ENCODE results near the gene RAB6B.

RAB6B gene

DNA sequence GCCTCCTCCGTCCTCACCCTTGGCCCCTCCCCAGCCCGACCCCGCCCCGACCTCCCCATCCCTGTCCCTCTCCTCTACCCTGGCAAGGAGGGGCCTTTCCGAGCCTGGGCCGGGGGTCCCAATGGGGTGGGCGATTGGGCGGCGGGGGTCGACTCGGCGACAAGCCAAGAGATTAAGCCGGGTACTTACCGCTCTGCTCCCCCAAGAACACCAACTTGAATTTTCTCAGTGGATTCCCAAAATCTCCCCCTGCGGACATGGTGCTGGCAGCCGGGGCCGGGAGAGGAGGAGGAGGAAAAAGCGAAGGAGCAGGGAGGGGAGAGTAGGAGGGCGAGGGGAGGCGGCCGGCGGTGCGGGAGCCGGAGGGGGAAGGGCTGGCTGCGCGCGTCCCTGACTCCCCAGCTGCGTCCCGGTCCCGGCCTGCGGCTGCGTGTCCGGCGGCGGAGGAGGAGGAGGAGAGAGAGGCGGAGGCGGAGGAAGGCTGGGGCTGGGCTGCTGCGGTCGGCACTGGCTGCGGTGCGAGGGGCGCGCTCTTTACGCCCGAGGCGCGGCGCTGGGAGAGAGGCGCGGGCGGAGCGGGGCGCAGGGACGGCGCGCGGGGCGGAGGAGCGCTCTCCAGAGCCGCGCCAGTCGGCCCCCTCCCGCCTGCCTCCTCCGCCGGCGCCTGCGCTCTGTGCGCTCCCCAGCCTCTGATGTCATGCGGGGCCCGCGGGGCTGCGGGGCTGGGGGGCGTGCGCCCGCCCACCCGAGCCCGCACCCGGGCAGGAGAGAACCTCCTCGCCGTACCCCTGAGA, at the start of gene RAB6B:
Gene RAB6B, minus strand, starts transcription at position 675 of the 794 bp plus-strand sequence. Its CDS starts 416 bp downstream, at position 259.
- no peak for FAIRE-seq

DNA sequence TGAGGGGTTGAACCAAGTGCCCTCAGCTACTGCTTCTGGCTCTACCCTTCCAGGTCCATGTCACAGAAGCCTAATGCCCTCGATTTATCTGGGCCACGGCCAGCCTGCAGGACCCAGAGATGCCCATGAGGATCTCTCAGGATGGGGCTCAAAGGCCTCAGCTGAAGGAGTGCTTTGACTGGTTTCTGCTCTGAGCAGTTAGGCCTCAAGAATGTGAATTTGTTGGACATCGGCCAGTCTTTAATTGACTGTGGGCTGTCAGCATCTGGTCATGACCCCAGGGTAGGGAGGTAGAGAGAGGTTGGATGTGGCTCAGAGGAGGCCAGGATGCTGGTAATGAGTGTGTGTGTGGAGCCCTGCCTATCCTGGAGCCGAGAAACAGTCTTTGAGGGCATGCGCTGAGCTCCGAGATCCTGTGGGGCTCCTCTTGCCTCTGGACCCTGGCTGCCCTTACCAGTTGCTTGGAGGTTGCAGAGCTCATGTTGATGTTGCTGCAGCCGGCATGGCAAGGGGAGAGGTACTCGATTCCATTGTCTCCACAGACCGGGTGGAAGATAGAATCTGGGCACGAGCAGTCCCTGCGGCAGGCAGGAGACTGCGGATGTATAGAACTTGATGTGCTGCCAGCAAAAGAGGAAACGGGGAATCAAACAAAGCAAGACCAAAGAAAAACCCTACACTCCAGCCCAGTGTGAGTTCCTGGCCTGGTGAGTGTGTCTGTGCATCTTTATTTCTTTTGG, 49.1 kb upstream of the RAB6B start:
- FAIRE-seq, result no peak

DNA sequence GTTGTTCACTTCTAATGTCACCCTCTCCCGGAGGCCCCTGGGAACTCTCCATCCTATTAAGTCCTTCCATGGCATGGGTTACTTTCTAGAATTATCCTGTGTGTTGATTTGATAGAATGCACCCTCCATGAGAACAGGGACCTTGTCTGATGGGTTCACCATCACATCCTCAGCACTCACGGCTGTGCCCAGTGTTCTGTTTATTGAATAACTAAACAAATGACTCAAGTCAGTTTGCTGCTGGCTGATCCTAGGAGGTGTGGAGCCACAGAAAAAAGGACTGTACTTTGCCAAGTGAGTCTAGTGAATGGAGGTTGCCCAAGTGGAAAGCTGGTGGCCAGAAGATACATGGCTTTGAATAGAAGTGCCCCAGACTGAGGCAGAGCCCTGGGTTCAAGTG, 48.5 kb upstream of the RAB6B start:
- no peak for FAIRE-seq

DNA sequence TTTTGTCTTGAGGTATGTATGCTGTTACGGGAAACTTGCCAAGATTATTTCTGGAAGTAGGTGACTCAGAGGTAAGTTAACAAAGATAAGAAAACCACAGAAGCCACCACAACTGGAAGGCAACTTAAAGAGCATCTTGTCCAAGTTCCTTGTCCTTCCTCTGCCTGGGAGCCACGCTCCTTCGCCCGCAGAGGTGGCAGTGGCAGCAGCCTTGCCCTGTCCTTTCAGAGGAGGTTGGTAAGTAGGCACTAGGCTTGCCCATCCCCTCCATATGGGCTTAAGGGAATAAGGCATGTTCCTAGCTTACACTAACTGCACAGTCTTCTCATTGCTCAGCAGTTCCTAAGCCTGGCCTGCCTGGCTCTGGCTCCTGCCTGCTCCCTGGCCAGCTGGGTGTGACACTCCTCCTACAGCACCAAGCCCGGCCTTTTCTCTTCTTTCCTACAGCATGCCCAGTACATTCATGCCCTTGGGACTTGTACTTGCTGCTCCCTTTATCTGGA, 48.0 kb upstream of the RAB6B start:
- no peak for FAIRE-seq

DNA sequence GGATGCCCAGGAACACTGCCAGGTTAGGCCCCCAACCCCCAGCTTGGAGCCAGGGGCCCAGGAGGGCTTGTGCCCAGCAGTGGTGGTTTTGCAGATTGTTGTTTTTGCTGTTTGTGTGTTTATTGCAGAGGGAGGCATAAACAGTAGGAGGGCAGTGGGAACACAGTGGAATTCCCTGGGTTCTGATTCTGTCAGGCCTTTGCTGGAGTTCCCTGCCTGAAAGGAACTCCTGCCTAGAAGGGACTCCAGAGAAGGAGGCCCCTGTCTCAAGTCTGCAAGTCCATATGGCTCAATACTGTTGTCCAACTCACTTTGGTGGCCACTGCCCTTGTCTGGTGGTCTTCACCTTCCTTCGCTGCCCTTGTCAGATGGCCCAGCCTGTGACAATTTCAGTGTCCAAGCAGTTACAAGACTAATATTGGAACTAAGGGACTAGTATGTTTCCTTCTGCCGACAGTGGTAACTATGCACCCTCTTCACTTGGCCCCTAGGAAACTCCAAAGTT, 47.4 kb upstream of the RAB6B start:
- no peak for FAIRE-seq

DNA sequence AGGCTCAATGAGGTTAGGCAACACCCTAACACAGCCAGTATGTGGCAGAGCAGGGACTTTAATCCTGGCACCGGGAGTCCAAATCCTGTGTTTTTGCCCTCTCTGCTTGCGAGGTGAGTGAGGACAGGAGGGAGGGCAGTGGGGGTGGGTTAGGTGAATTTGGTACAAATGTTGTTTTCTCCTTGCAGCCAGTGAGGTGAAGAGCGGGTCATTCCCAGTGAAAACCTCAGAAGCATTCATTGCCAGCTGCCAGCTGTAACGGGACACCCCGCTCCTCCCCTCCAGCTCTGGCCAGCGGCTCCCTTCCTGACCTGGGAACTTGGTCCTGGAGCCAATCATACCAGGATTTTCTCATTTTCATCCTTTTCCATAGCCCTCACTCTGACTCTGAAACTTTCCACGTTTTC, 45.7 kb upstream of the RAB6B start:
- no peak for FAIRE-seq

DNA sequence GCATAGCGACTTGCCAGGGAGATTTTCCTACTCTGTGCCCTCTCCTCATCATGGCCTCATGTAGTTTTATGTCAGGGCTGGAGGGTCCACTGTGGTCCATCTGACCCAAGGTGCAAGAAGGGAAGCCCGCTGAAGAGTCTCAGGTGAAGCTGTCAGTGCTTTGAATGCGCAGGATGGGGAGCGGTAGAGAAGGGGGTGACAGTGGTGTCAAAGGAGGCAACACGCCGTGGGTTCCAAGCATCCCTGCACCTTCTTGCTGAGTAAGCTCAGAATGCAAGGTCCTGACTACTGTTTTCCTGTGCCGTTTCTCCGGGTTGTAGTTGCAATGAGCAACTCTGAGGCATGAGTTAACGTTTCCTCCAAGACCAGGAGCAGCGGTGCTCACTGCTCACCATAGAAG, 44.9 kb upstream of the RAB6B start:
- FAIRE-seq, result no peak

DNA sequence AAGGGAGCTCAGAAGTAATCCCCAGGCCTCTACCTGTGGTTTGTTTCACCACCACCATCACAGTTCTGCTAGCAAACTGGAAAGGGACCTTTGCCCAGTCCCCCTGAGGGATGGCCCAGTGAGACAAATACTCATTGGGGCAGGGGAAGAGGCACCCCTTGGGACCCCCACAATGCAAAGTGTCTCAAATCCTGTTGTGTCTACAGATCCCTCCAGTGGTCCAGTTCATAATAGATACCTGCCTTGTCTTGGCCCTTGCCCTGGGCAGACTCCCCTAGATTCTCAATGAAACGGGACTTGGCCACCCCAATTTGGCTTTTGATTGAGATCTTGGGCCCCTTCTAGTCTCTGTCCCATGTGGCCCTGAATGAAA, 43.8 kb upstream of the RAB6B start:
- no peak for FAIRE-seq

DNA sequence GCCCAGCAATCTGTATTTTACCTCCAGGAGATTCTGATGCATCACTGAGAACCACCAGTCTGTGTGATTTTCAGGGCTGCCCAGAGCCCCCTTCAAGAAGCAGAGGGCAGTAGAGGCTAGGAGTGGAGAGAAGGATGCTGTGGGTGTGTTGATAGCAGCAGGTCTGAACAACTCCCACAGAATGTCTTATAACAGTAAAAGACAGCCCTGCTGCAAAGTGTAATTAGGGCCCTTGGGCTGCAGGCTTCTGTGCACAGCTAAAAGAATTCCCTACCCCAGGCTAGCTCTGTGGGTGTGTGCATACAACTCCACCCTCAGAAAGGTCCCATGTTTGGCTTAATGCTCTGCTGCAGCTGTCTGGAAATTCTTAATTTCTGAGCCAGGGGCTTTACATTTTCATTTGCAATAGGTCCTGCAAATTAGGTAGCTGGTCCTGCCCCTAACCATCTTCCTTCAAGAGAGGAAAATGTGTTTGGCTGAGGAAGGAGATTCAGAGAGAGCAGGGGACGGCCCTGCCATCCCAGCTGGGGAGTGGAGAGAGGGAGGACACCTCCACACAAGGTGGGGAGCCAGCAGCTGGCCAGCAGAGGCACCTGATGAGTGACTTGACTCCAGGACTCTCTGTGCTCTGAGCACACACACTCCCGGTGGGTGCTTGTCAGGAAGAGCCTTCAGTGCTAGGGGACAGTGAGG, 43.2 kb upstream of the RAB6B start:
- no peak for FAIRE-seq

DNA sequence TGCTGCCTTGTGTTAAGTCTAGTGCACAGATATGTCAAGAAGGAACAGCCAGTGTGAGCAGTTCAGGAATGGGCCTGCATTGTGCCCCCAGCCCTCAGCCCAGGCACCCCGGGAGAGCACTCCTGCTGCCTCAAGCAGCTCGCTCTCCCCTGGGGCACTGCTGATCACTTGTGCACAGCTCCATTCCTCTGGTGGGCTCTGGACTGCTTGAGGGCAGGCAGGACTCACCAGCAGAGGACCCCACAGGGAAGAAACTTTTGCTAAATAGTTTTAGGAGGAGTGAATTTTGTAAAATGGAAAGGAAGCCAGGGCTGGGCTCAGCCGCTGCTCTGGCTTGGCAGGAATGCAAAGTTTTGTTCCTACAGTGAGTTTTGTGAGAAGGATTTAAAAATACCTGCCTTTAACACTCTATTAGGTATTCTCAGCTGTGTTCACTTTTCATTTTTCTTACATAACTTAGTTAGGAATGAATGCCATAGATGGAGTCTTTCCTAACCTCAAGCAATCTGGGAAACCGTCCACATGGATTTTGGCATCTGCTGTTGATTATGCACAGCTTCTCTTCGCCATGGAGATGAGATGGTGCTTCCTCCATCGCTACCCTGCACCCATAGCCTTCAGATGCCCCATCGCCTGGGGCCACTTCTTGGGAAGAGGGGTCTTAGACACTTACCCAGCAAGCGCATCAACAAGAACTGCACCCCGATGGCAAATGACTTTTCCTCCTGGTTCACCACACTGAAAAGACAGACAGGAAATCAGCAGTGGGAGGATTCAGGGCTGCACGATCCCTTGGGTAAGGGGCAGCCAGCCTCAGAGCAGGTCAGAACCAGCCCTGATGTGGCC, 42.3 kb upstream of the RAB6B start:
- FAIRE-seq, result no peak

DNA sequence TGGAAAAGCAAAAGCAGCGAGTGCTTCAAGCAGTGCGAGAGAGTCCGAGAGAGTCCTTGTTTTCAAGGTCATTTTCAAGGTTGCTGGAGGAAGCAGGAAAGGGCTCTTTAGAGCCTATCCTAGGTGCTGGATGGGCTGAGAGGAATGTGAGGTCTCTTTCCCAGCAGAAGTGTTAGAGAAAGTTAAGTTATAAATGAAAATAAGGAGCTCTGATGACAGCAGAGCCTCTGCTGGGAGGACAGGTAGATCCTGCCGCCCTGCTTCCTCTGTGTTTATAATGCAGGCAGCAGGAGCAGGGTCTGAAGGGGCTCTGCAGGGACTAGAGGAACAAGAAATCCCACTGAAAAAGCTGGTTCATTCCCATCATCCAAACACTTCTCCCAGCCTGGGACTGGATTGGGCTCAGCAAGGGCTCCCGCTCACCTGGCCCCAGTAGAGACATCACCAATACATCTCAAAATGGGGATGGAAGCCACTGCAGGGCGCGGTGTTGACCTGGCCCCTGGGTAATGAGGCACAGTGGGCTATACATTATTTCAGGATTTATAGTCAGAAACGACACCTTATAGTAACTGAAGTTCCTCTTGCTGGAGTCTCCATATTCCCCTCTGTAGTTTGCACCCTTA, 41.5 kb upstream of the RAB6B start:
- FAIRE-seq, result no peak

DNA sequence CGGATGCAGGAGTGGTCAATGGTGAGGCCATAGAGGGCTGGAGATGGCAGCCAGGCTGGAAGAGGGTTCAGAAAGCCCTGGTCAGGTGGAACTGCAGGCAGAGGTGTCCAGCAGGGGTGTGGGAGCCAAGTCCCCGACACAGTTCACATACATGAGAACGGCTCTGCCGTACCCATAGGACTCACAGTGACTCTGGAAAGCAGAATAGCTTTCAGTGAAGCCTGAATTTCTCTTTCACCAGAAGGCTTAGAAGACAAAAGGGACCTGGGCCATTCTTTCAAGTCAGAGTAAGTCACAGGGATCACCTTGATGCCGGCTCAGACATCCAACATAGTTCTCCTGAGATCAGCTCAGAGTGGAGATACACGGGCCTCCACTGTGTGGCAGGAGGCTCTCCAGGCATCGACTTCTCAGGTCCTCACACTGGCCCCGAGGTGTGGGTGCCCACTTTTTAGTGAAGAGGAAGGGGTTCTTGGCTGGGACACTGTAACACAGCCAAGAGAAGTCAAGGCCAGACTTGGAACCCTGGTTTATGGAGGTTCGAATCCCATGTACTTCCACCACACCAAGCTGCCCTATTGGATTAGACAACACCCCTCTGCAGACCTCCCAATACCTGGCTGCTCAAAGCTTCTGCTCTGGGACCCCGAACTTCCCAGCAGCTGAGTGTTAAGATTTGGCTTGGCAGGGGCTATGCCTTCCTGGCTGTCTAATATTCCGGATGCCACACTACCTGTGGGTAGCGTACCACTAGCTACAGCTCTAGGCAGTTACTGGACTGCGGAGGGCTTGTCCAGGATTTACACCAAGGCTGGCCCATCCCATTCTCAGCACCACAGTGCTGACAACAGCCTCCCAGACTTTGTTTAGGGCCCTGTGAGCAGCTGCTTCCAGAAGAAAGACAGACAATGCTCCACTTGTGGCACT, 40.4 kb upstream of the RAB6B start:
- no peak for FAIRE-seq

DNA sequence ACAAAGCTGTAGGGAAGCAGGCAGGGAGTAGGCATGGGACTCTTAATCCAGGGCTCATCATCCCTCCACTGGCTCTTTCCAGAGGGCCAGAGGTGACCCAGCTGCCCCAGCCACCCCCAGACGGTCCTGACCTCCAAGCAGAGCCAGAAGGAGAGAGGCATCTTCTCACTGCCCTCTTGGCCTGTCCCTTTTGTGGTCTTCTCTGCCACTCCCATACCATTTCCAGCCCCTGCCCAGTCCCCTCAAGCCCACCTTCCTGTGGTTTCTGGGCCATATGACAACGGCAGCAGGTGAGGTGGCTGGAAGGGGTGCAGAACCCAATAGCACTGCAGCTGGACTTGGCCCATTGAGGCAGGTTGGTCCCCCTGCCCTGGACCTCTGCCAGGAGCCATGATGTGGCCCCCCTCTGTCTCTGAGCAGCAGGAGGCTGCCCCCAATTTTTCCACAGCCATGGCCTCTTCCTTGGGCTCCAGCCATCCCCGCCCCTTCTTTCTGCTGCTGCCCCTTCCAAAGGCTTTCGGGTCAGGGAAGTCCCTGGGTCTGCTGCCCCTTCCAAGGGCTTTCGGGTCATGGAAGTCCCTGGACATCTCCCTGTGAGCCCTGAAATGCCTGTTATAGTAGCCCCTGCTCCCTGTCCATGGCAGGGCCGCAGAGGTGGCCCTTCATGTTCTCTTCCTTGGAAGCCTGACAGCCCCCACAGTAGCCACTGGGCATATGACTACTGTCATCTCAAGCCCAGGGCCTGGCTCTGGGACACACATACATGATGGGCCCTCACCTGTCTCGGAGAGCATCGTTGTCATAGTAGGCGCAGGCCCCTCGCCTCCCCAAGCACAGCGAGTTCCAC, 39.5 kb upstream of the RAB6B start:
- no peak for FAIRE-seq

DNA sequence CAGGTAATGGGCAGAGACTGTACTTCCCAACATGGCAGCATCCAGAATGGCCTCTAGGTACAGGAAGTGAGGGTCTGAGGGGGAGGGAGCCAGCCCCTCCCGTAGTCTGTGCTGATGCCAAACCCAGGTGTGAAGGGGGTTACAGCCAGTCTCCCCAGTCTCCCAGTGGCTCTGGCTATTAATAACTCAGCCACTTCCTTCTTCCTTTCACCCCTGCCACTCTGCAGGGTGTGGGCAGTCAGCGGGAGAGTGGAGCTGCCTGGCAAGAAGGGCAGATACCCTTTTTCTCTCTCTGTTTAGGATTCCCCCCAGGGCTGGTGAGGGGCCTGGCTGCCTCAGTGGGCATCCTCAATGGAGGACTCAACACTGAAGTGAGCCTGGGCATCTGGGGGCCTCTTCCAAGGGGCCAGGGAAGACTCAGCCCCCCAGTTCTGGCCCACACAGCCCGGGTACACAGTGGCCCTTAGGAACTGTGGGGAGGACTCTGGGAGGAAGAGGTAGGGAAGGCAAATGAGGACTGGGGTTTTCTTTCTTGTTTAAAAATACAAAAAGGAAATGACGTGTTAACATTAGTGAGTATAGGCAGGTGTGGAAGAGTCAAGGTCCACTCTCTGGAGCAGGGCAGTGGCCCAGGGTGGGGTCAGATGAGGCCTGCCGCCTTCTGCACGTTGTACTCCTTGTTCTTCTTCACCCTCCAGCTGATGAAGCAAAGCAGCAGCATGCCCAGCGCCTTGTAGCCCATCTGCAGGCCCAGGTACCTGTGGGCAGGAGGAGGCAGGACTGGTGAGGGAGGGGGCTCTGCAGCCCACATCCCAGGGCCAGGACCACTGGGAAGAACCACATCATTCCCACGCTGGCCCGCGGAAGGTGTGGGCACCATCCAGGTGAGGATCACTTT, 38.6 kb upstream of the RAB6B start:
- FAIRE-seq, result no peak

DNA sequence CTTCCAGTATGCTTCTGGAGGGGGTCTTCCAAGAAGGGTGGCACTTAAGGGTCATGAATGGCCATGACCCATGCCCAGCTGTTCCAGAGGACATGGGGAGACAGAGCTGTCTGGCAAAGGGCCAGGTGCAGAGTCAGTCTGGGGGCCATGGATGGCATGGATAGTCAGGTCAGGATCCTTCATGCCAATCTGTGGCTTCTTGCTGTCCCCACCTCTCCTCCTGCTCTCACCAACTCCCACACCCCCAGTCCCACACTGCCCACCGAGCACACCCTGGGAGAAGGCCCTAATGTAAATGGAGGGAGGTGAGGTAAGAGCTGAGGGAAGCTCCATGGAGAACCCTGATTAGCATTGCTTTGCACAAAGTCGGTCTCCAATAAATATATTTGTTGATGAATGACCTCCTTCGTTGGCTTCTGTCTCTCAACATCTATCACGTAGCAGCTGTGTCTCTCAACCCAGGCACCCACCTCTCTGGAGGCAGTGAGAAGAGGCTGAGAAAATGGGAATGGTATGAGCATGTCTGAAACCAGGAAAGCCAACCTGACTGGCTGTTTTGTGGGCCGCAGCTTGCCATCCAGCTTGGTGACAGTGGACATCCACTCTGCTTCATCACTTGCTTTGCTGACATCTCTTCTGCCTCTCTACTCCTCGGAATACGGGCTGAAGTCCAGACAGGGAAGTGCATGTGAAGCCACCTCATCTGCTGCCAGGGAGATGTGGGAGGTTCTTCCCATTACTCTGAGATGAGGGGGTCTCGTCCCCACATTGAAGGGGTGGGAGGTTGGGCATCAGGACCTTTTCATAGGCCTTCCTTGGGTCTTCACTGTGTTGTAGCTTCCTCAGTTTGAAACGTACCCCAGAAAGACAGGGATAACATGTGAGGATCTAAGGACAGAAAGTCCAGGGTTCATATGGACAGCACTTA, 37.7 kb upstream of the RAB6B start:
- FAIRE-seq, result no peak

DNA sequence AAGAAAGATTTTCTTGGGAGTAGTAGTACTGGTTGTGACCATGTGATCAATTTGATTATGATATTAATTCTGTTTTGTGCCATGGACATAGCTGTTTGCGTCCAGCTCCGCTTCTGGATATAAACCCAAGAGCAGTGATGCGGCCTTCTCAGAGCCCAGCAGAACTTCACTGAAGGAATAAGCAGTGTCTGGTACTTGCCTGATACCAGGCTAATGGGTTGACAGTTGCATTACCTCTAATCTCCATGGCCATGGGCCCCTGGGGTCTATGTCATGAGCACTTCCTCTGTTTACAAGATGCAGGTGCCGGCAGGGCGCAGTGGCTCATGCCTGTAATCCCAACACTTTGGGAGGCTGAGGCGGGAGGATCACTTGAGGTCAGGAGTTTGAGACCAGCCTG, 36.3 kb upstream of the RAB6B start:
- FAIRE-seq, result no peak

DNA sequence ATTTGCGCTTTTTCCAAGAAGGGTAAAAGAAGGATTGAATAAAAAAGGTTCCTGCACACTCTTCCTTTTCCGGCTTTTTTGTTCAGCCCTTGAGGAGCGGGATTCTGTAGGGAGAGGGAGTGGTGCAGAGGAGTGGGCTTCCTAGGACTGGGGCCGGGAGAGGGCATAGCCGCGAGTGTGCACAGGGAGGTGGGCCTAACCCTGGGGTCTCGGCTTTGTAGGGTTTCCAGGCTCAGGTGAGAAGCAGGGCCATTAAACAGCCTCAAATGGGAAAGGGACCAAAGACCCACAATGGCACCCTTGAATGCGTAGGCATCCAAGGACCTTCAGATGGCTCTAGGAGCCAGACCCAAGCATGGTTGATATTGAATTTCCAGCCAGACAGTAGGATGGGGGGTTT, 35.4 kb upstream of the RAB6B start:
- no peak for FAIRE-seq

Data from G401.6 (cell line).